GM15510 (cell line): ENCODE data around the gene TNFAIP8.

Experiments used
- POLR2A ChIP-seq: IDR thresholded peaks from 3 replicates; pipeline ENCODE4 v1.6.1; 2011; ENCODE audit warnings: borderline replicate concordance; ENCODE audit not compliant: insufficient read length; ENCODE audit errors: extremely low read depth

The TNFAIP8 gene

DNA sequence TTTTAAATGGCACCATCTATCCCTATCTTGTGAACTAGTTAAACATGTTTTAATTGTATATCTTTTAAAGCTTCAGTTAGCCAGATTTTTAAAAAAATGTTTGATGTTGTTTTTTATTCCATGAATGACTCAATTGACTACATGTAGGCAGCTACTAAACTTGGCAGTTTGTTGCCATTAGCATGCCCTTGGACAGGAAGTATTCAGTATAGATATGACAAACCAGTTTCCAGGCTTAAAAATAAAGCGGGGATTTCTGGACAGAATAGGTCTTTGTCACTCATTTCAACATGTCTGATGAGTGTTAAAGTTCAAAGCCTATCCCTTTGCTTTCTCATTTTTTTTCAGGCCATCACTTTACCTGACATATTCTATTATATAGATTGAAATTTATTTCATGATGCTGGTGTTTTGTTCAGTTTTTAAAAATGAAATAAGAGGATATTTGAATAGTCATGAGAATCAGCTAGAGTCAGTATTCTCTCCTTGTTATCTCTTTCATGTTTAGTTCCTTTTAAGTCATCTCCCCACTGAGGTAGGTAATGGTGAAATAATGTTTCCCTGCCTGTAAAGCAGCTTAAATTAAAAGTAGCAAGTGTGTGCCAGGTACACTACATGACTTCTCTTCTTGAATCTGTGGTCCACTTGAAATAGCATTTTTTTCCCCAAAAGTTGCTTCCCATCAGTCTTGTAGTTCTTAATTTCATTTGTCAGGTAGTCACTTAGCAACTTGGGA lies 11.9 kb downstream of the TNFAIP8 start:
- no peak for TF ChIP-seq POLR2A

DNA sequence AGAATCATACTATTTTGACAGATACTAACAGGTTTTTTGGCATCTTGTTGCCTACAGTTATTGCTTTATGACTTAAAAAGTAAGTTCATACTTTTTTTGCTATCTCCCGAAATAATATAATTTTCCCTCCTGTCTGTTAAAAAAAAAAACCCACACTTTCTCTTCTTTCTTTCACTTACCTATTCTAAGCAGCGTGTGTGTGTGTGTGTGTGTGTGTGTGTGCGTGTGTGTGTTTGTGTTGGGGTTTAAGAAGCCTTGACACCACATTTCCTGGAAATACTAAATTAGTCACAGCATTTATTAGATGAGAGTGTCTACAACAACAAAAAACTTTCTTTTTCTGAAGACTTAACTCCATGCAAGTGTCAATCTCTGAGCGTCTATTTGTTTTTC lies 12.4 kb downstream of the TNFAIP8 start:
- no peak for TF ChIP-seq POLR2A

DNA sequence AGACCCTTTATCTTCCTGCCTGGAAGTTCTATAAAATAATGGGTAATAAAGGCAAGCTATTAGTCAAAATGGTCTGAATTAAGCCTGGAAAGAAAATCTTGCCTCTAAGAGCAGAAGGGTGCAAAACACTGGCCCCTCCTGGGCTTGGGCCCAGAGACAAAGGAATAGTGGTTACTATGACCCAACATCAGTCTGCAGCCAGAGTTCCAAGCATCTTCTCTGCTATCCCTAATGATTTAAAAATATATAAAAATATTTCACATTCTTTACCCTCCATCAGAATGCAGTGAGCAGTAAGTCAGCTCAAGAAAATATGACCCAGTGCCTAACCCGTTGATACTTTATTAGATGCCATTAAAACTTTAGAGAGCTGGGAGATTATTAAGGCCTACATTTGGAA lies 14.7 kb downstream of the TNFAIP8 start:
- no peak for TF ChIP-seq POLR2A

DNA sequence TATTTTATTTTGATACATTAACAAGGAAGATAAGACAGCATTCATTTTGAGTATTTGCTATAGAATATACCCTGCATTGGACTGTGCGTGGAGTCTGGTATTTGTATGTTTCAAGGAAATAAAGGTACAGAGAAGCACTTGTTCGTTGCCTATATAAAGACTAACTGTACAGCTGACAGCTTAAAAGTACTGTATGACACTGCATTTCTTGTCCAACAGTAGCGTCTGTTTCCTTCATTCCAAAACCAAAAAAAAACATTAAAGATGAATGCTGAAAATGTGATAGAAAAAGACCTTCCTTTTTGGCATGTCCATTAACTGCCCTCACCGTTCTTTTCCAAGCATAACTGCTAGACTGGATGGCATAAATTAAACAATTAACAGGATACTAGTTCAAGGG lies 15.3 kb downstream of the TNFAIP8 start:
- no peak for TF ChIP-seq POLR2A

DNA sequence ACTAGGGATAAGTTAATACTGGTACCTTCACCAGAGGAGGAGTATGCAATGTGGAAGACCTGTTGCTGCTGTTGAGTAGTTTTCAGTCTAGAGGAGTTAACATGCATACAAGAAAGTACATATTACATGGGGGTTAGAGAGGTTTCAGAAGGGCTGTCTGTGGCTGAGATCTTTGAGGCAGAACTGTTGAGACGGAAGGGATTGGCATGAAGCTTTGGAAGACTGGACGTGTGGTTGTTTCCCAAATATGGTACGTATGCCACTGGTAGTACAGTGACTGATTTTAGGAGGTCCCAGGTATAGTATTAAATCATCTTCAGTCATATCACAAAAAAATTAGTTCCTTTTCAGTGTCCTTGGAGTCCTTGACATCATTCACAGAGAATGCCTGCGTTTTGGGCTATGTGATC lies 17.6 kb downstream of the TNFAIP8 start:
- no peak for TF ChIP-seq POLR2A

DNA sequence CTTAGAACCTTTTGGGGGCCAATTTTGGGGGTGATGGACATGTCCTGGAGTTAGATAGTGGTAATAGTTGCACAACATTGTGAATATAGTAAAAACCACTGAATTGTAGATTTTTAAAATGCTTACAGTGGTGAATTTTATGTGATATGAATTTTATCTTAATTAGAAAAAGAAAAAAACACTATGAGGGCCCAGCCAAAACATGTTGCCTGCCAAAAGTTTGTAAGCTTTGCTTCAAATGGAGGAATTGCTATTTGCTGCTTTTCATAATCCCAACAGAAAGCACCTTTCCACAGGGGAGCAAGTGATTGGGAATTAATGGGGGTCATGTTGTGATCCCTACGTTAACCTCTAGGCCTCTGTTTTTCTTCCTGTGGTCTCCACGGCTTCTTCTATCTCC lies 19.1 kb downstream of the TNFAIP8 start:
- TF ChIP-seq POLR2A = no peak

DNA sequence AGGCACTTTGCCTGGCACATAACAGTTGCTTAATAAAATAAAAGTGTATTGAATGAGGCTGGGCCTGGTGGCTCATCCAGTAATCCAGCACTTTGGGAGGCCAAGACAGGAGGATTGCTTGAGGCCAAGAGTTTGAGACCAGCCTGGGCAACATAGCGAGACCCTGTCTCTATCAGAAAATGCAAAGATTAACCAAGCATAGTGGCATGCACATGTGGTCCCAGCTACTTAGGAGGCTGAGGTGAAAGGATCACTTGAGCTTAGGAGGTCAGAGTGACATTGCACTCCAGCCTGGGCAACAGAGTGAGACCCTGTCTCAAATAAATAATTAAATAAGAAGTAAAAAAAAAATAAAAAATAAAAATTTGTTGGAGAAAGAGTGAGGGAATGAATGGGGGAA lies 21.2 kb downstream of the TNFAIP8 start:
- no peak for TF ChIP-seq POLR2A

DNA sequence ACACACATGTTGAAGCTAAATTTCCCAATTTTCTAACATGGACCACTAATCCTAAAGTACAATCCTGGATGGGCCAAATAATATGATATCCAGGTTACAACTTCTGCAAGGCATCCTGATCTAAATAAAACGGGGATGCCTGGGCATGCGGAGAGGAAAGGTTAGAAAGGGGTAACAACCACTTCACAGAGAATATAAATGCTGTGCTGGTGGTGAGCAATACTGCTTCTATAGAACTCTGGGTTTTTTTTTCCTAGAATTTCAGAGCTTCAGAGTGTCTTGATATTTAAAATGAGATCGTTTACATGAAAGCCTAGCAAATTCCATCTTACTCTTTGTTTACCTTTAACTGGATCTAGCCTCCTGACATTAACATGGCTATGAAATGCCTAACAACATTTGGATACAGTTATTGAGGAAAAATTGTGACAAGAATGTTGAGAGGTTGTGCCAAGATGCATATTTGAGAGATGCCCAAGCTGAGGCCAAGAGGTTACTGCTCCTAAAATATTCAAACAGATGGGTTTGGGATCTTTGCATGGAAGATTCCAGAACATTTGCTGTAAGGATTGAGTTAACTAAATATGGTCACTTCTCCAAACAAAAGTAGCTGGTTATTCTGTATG lies 22.4 kb downstream of the TNFAIP8 start:
- TF ChIP-seq POLR2A = no peak

DNA sequence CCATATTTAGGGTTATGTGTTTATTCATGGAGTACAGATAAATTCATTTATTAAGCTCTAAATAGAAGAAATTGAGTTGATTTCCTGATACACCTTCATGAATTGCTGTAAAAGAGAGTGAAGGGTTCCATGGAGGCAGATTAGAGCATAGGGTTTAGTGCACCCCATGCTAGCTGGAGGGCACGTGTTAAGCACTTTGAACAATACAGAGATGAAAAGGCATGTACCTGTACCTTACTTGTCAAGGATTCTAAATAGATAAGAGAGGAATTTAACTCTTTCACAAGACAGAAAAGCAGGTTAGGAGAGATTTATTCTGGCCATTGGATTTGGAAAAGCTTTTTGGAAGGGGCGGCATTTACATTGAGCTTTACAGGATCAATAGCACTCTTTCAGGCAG lies 23.3 kb downstream of the TNFAIP8 start:
- TF ChIP-seq POLR2A = no peak

DNA sequence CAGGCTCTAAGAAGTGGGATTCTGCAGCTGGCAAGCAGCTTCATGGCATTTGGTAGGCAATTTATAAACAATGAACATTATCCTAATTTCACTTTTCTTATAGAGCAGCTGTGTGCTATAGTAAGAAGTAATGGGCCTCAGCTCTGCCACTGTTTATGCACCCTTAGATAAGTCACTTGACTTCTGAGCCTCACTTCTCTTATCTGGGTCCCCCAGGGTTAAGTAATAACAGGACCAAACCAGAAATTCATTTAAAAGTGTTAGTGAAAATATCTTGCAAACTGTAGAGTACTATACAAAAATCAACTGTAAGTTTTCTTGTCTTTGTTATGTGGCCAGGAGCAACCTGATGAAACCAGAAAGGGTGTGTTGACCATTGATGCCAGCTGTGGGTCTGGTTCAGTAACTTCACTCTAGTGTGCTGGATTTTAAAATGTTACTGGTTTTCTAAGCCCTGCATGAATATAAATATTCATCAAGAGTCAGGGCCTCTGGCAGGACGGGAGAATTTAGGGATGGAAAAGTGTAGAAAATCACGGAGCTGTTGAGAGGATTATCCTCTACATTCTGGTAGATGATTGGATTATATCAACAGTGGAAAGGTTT lies 24.2 kb downstream of the TNFAIP8 start:
- no peak for TF ChIP-seq POLR2A

DNA sequence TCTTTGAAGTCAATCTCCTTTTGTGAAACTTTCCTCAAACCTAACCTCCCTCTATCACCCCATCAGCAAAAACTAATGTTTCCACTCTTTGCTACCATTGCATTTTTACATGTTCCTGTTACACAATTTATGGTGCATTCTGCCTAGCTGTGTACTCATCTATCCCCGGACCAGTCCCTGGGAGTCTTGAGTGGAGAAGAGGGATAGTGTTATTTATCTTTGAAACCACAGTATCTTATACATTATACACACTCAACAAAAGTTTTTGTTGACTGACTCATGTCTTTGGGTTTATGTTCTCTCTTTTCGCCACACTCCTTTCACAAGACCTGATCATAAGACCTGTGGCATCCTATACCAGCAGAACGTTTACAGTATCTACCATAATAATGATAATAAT lies 26.4 kb downstream of the TNFAIP8 start:
- no peak for TF ChIP-seq POLR2A

DNA sequence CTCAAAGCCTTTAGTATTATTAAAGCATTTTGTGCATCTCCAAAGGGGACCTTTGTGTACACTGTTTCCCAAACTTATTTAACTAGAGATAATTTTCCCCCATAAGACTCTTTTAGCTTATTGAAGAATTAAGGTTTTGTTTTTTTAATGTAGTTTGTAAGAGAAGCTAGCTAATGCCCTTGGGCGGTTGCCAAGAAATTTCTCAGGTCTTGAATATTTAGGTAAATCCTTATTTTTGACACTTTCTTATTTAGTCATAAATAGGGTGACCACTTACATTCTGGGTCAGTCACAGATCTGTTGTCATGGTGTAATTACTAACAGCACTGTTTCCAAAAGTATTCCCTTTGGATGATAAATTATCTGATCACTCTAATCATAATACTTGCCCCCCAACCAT lies 27.2 kb downstream of the TNFAIP8 start:
- no peak for TF ChIP-seq POLR2A

DNA sequence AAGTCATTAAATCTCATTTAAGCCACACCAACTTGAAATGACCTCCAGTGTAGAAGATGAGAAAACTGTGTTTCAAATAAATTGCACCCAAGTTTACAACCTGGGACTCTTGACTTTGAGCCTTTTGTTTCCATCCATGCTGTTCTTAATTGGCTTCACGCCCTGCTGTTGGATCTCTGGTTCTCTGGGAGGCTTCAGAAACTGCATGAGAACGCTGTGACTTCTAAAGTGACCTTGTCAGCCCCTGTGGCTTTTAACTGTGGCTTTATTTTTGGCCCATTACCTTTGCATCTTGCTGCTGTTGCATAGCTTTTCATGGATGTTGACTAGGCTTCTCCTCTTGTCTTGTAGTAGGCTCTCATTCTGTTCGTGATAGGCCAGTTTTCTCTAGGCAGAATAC lies 29.3 kb downstream of the TNFAIP8 start:
- no peak for TF ChIP-seq POLR2A

DNA sequence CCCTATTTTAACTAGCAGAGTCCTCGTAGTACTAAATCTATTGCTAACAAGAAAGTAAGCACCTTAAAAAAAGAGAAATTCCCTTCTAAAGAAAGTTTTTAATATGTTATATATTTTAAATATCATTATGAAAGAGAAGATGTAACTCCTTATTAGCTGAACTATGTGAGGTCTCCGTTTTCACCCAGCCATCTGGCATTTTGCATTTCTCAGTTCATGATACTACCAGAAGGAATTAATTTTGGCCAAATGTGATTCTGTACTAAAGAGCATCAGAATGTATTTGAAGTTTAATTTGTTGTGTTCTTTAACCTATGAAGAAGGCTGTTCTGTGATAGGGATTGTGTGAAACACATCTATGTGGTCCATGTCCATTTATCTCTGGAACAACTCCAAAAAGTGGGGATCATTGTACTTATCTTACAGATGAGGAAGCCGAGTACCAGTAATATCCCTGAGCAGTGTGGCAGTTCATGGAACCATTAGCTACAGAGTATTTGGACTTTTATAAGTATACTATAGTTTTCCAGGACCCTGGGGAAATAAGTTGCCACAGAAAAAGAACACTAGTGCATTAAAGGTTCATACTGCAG lies 29.8 kb downstream of the TNFAIP8 start:
- no peak for TF ChIP-seq POLR2A

DNA sequence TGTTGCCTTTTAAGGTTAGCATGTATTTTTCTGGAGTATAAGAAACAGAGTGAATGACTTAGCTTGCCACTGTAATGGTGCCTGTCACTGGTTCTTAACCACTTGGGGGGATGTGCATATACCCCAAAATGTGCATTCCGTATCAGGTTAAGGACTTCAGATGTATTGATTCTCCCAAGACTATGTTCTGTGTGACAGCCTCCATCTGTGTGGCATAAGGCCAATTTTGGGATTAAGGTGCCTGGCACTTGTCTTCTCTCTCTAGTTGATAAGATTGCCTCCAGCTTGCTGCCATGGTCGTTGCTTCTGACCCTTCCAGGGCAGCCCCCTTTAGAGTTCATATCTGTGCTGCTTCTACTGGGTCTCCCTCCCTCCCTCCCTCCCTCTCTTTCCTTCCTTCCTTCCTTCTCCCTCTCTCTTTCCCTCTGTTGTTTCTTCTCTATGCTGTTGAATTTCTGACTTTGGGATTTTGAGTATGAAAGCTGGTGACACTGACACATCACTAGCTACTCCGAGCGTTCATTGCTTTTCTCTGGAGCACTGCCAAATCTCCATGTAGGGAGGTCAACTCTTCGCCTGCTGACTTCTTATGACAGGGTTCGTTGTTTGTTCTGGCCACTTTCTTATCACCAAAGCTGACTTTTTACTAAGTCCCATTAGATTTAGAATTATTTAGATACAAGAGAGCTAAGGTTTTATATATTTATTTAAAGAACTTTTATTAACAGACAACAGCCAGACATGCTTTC lies 31.0 kb downstream of the TNFAIP8 start:
- no peak for TF ChIP-seq POLR2A

DNA sequence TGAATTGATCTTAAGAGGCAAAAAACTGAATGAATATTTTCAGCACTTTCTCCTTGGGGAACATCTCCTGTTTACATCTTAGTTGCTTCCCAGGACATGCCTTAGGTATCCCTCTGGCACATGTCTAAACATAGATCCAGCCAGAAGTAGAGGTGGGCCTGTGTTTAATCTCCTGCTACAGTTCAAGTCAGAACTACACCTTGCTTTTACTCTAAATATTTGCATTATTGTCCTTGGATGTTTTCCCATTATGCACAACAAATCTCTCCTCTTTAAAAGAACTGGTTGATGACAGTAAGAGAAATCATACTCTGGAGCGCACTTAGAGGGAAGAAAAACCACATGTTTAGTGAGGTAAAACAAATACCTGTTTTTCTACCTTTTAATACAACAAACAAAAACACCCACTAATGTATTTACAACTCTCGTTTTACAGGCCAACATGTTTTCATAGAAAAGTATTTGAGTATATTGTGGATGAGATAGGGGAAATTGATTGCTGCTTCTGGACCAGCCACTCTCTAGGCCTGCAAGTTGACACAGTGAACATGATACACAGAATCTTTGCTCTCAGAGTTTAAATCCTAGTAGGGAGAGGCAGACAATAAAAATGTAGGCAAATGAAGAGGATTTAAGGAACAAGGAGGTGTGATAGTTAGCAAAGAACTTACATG lies 32.3 kb downstream of the TNFAIP8 start:
- no peak for TF ChIP-seq POLR2A
